ENCODE results near the gene STX10. TPM values are rescaled to one million over a fixed set of nuclear protein-coding genes. Genes with fewer than 3 reads are reported as not detected.
A peak's percentile ranks its signal among the peaks of the same experiment; 100 is the strongest.
"Not testable (repeated sequence)": the region's sequence is repeated elsewhere in the genome, so short reads cannot be mapped to it uniquely, and the experiment has no call there.

STX10 gene
- total RNA-seq, 1 donor from 2014 or later, result 34.5 TPM

- no peak for DNase-seq (ENCODE audit: missing footprints)
- intact Hi-C loops (cut with DNase I), result loop anchor here (2.0 kb wide), 1 partner anchor 43 kb away; no protein-coding TSS in a partner anchor
Observed at GRCh38 chr19:13169769-13170168, 19.6 kb upstream of the STX10 start.

GRCh38 chr19:13166151-13166550, 16.0 kb upstream of the STX10 start:
- intact Hi-C loops (cut with DNase I); ATAC-seq: not testable (repeated sequence)
- peak; percentile 6 for DNase-seq (ENCODE audit: missing footprints)

More at GRCh38 chr19:13169769-13170168, 19.6 kb upstream of the STX10 start:
- ATAC-seq, result no peak

- ATAC-seq (no peak), DNase-seq (ENCODE audit: missing footprints) (peak; percentile 5)
- intact Hi-C loops (cut with DNase I), result no loop called here
Observed at GRCh38 chr19:13165162-13165997, 15.2 kb upstream of the STX10 start.

GRCh38 chr19:13164343-13165161, 14.4 kb upstream of the STX10 start:
- intact Hi-C loops (cut with DNase I), result no loop called here
- ATAC-seq (peak; percentile 34), DNase-seq (ENCODE audit: missing footprints) (peak; percentile 83)

GRCh38 chr19:13163609-13164342, 13.6 kb upstream of the STX10 start:
- intact Hi-C loops (cut with DNase I), result loop anchor here (2.0 kb wide), 1 partner anchor 61 kb away; the partner anchor contains the start of gene LYL1
- peak; percentile 53 for ATAC-seq
- peak; percentile 85 for DNase-seq (ENCODE audit: missing footprints)

GRCh38 chr19:13162724-13163608, 12.8 kb upstream of the STX10 start:
- intact Hi-C loops (cut with DNase I), result loop anchor here (2.0 kb wide), 1 partner anchor 60 kb away; the partner anchor contains the start of gene LYL1
- peak; percentile 92 for ATAC-seq
- peak; percentile 98 for DNase-seq (ENCODE audit: missing footprints)

- no peak for DNase-seq (ENCODE audit: missing footprints)
- ATAC-seq, result no peak
- intact Hi-C loops (cut with DNase I), result no loop called here
Observed at GRCh38 chr19:13160557-13160956, 10.4 kb upstream of the STX10 start.

GRCh38 chr19:13159713-13160112, 9.5 kb upstream of the STX10 start:
- ATAC-seq (no peak), DNase-seq (ENCODE audit: missing footprints) (peak; percentile 25)
- intact Hi-C loops (cut with DNase I), result loop anchor here (10.0 kb wide), 1 partner anchor 685 kb away; no protein-coding TSS in a partner anchor

GRCh38 chr19:13155472-13156359, 5.5 kb upstream of the STX10 start:
- intact Hi-C loops (cut with DNase I), result loop anchor here (10.0 kb wide), 1 partner anchor 689 kb away; no protein-coding TSS in a partner anchor
- DNase-seq (ENCODE audit: missing footprints) (peak; percentile 91), ATAC-seq (peak; percentile 4)

GRCh38 chr19:13154911-13155471, 4.8 kb upstream of the STX10 start:
- intact Hi-C loops (cut with DNase I), result loop anchor here (10.0 kb wide), 1 partner anchor 690 kb away; no protein-coding TSS in a partner anchor
- DNase-seq (ENCODE audit: missing footprints) (peak; percentile 72), ATAC-seq (no peak)

GRCh38 chr19:13154241-13154778, 4.1 kb upstream of the STX10 start:
- ATAC-seq, result peak; percentile 23

GRCh38 chr19:13153569-13154240, 3.5 kb upstream of the STX10 start:
- ATAC-seq, result no peak
- DNase-seq (ENCODE audit: missing footprints), result peak; percentile 79
- intact Hi-C loops (cut with DNase I), result loop anchor here (10.0 kb wide), 1 partner anchor 691 kb away; no protein-coding TSS in a partner anchor

More at GRCh38 chr19:13154241-13154778, 4.1 kb upstream of the STX10 start:
- peak; percentile 97 for DNase-seq (ENCODE audit: missing footprints)
- intact Hi-C loops (cut with DNase I), result loop anchor here (10.0 kb wide), 1 partner anchor 690 kb away; no protein-coding TSS in a partner anchor

GRCh38 chr19:13152974-13153568, 2.9 kb upstream of the STX10 start:
- intact Hi-C loops (cut with DNase I), result loop anchor here (10.0 kb wide), 1 partner anchor 692 kb away; no protein-coding TSS in a partner anchor
- ATAC-seq (peak; percentile 62), DNase-seq (ENCODE audit: missing footprints) (peak; percentile 97)

GRCh38 chr19:13152356-13152973, 2.3 kb upstream of the STX10 start:
- intact Hi-C loops (cut with DNase I), result loop anchor here (10.0 kb wide), 1 partner anchor 692 kb away; no protein-coding TSS in a partner anchor
- ATAC-seq, result peak; percentile 0
- DNase-seq (ENCODE audit: missing footprints), result no peak

All from Right ventricle myocardium inferior (tissue), 1 donor.